GM12891 (cell line): ENCODE measurements around the gene CACNA2D2.

Experiments used
- POLR2A ChIP-seq: IDR thresholded peaks from 2 replicates; pipeline ENCODE4 v1.6.1; 2011; ENCODE audit warnings: low read depth, low read length, control low read depth
- POLR2AphosphoS5 ChIP-seq: IDR thresholded peaks from 2 replicates; pipeline ENCODE4 v1.6.1; 2011; ENCODE audit warnings: low read depth, low read length, control low read depth
- POU2F2 ChIP-seq: IDR thresholded peaks from 2 replicates; pipeline ENCODE4 v1.6.1; 2011; ENCODE audit warnings: low read depth, mild to moderate bottlenecking, control low read depth, low read length, moderate library complexity
- SPI1 ChIP-seq: IDR thresholded peaks from 2 replicates; pipeline ENCODE4 v1.6.1; 2011; ENCODE audit warnings: low read depth, low read length, control low read depth
- TAF1 ChIP-seq: IDR thresholded peaks from 2 replicates; pipeline ENCODE4 v1.6.1; 2011; ENCODE audit warnings: low read depth, low read length, control low read depth

DNA sequence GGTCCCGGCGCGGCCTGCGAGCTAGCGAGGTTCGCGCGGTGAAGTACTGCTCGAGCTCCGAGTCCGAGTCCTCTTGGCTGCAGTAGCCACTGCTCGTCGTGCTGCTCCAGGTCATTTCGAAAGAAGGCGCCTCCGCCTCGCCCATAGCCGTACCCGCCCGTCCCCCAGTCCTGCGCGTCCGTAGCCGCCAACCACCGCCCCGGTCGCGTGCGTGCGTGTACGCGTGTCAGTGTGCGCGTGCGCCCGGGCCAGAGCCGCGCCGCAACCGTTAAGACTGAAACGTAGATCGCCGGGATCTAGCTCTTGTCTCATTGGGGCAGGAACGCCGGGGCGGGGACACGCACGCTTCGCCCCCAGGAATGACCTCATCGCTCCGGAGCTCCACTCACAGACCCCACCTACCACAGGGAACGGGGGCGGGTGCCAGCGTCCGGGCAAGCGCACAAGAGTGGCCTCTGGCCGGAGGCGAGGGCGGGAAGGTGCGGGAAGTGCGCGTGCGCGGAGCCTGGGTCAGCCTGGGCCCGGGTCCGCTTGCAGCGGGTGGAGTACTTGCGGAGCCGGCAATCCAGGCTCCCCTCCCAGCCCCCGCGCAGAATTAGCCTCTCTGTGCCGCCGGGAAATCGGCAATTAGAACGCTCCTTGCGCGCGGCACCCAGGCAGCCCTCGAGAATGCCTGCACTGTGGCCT is 166.1 kb downstream of the CACNA2D2 start:
- TF ChIP-seq POLR2A: peak; percentile 50
- peak; percentile 85 for TF ChIP-seq POLR2AphosphoS5
- TF ChIP-seq SPI1: no peak
- TF ChIP-seq TAF1: no peak; the same call in 1 of the 2 replicates
- TF ChIP-seq POU2F2: no peak; the same call in 1 of the 2 replicates
